PFSK-1 (cell line): ENCODE data around the gene SUGP2.

ENCODE experiments used
- POLR2AphosphoS5 ChIP-seq: IDR thresholded peaks from 2 replicates; pipeline ENCODE4 v1.6.1; 2012; ENCODE audit warnings: low read depth, mild to moderate bottlenecking, control low read depth, low read length, moderate library complexity
- TF ChIP-seq, protein P1 (sequence below), 2 experiments: IDR thresholded peaks; 2 replicates each; pipeline versions ENCODE4 v1.6.1 to v1.8.0; 2011 to 2012; ENCODE audit warnings: low read depth in 2 of 2, low read length in 2 of 2, control low read depth in 1 of 2, inconsistent platforms in 1 of 2, mild to moderate bottlenecking in 1 of 2, moderate library complexity in 1 of 2; ENCODE audit not compliant: insufficient read depth in 1 of 2

DNA sequence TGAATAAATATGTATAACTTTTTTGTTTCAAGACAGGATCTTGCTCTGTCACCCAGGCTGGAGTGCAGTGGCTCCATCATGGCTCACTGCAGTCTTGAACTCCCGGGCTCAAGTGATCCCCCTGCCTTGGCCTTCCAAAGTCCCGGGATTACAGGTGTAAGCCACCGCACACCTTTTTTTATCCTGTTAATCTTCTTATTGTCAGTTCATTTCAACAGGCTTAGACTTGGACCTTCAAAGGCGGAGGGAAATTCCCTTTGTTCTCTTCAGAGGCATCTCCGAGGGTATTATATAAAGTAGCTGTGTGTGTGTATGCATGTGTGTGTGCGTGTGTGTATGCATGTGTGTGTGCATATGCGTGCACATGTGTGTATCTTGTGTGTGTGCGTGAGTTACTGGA lies 35.0 kb downstream of the SUGP2 start:
- no peak for TF ChIP-seq POLR2AphosphoS5
- TF ChIP-seq, protein P1, sequence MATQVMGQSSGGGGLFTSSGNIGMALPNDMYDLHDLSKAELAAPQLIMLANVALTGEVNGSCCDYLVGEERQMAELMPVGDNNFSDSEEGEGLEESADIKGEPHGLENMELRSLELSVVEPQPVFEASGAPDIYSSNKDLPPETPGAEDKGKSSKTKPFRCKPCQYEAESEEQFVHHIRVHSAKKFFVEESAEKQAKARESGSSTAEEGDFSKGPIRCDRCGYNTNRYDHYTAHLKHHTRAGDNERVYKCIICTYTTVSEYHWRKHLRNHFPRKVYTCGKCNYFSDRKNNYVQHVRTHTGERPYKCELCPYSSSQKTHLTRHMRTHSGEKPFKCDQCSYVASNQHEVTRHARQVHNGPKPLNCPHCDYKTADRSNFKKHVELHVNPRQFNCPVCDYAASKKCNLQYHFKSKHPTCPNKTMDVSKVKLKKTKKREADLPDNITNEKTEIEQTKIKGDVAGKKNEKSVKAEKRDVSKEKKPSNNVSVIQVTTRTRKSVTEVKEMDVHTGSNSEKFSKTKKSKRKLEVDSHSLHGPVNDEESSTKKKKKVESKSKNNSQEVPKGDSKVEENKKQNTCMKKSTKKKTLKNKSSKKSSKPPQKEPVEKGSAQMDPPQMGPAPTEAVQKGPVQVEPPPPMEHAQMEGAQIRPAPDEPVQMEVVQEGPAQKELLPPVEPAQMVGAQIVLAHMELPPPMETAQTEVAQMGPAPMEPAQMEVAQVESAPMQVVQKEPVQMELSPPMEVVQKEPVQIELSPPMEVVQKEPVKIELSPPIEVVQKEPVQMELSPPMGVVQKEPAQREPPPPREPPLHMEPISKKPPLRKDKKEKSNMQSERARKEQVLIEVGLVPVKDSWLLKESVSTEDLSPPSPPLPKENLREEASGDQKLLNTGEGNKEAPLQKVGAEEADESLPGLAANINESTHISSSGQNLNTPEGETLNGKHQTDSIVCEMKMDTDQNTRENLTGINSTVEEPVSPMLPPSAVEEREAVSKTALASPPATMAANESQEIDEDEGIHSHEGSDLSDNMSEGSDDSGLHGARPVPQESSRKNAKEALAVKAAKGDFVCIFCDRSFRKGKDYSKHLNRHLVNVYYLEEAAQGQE (IDR thresholded peaks at IDR 0.05; ENCODE audit: insufficient read depth in 1 of 2, low read depth in 2 of 2, low read length in 2 of 2): no peak
